H1 (cell line): ENCODE measurements around the gene ZCWPW2. TPM values are rescaled to one million over a fixed set of nuclear protein-coding genes. Genes with fewer than 3 reads are reported as not detected.

Experiments used
- MAX ChIP-seq: IDR thresholded peaks from 2 replicates; pipeline ENCODE4 v1.6.1; 2012; ENCODE audit warnings: inconsistent platforms
- RBBP5 ChIP-seq: IDR thresholded peaks from 2 replicates; pipeline ENCODE4 v1.7.1; 2012; ENCODE audit warnings: low read depth, mild to moderate bottlenecking, inconsistent platforms, low read length, moderate library complexity, borderline replicate concordance
- SIX5 ChIP-seq: IDR thresholded peaks from 2 replicates; pipeline ENCODE4 v1.6.1; 2011; ENCODE audit warnings: mild to moderate bottlenecking, low read depth, low read length
- USF2 ChIP-seq: IDR thresholded peaks from 2 replicates; pipeline ENCODE4 v1.6.1; 2011; ENCODE audit warnings: low read length, improper control_type of control experiment
- polyA plus RNA-seq, 7 experiments: library from polyadenylated mRNA; depleted of rRNA in 3 of 7; stranded (reverse) in 5 of 7; unstranded in 2 of 7; fragments of >200 nt in 5 of 7; fragments of 200-250 nt in 2 of 7; gene quantifications; 1 replicate in 5 of 7; 2 replicates in 1 of 7; 4 replicates in 1 of 7; pipeline versions ENCODE4 v1.2.1 to v1.2.3, GENCODE V29; 2011 to 2013; ENCODE audit warnings: missing spikeins in 2 of 7, mixed read lengths in 2 of 7
- total RNA-seq: library from RNA; stranded (reverse); fragmentation: NEBNext Ultra II Directional; extraction: Animal tissue kit (Norgen Biotek cat#: 25700); gene quantifications from 2 replicates; pipeline ENCODE4 v1.2.1, GENCODE V29; 2021

ZCWPW2 gene
- total and polyA plus RNA-seq, 2 of the 8 experiments (the other 6 are each of a cell fraction or from before 2014, with no cell fraction given), result 0.11 to 0.39 TPM

DNA sequence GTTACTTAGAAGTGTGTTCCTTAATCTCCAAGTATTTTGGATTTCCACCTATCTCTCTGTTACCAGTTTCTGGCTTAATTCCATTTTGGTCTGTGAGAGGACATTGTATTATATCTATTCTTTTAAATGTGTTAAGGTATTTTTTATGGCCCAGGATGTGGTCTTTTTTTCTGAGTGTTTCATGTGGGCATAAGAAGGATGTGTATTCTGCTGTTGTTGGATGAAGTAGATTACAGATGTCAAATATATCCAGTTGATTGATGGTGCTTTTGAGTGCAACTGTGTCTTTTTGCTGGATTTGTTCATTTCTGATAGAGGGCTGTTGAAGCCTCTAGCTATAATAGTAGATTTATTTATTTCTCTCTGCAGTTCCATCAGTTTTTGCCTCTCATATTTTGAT is 136.6 kb downstream of the ZCWPW2 start (continued):
- no peak for TF ChIP-seq USF2
- no peak for TF ChIP-seq RBBP5
- no peak for TF ChIP-seq SIX5
- no peak for TF ChIP-seq MAX
